ENCODE measurements around the gene CLDN24.

CLDN24 gene

DNA sequence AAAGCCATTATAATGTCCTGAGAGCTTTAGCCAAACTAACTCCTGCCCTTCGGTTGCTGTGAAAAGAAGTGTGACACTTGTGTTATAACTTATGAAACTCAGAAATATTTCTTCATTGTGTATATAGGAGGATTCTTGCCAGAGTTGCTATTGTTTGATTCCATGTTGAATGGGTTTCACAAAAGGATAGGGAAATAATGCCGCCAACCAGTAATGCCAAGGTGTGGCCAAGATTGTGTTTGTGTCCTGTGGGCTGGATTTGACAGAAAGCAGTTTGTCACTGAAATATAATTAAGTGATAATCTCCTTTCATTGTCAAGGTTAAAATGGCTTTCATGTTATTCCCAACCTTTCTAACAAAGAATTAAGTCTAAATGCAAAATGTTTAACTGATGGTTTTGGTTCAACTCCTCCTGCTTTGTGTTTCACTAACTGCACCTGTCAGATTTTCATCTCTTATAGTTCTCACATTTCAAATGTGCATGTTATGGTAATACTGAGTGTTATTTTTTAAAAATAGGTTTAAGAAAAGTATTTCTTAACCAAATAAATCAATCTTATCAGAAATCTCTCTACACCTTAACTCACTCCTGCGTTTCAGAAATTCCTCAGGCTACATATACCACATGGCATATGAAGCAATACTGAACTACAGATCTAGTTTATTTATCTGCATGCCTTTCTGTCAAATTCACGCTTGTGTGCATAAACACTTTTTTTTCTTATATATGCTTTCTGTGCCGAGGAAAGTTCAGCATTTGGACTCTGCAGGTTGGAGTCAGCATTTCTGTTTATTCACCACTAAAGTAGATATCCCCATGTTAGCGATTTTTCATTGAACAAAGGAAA lies 1.8 kb downstream of the CLDN24 start, which contains the start of gene CLDN22:
Gene CLDN22, minus strand, starts transcription at position 66 of the 849 bp plus-strand sequence. Its CDS starts 58 bp downstream, at position 8.
- no peak for DNase-seq

DNA sequence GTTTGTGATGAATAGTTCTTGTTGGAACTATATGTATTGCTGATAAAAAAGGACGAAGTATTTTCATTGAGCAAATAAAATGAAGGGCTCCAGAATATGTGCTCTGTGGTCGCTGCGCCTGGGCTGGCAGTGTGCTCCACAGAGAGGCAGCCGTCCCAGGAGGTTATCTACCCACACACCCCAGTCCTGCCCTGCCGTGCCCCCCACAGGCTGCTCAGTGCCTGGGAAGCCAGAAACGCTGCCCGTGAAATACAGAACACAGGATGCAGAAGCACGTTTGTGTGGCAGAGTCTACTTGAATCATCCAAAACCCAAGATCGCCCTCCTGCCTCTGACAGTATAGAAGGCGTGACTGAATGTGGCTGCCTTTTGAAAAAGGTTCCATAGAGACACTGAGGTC lies 3.6 kb downstream of the CLDN24 start:
- DNase-seq: no peak

DNA sequence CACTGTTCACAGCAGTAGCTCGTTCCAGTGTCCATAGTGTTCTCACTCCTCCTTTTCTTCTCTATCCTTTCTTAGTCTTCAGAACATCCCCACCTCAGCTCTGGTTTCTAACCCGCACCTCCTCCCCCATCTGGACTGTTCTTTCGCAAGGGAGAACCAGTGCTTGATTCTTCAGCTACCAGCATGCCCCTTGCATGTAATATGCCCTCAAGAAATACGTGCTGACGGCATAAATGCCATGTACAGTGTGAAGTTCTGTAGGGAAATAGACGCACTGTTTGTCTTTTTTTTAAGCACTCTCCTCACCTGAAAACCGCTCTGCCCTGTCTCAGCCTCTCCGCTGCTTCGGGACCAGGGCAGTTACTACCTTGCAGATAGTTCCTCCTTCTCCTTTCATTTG lies 7.4 kb downstream of the CLDN24 start:
- DNase-seq: no peak

DNA sequence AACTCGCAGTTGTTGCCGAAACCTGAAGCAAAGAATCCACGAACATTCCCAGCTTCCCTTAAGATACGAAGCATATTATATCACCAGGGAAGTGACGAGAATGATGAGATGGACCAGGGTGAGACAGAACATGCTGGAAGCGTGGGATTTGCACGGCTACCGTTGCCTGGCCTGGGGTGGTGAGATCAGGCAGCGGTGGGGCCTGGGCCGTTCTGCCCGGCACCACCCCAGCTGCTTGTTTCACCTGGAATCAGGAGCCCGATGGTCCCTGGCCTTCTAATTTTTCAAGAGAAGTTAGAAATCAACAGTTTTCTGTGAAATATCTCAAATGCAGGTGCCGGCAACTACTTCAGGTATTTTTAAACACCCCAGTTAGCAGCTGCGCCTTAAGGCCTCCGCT lies 7.9 kb downstream of the CLDN24 start:
- no peak for DNase-seq

DNA sequence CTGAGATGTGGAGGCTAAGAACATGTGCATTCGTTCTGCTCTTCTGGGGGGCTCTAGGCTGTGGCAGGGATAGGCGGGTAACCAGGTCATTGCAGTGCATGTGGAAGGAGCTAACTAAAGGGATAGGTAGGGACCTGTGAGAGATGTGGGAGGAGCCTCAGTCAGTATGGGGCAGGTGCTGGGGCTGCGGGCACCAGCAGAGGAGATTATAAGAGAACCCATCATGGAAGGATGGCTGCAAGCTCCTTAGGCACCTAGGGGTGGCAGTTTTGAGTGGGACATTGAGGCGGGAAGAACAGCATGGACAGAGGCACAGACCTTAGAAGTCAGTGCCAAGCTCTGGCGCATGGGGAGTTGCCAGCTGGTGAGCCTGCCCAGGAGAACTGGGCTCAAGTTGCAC lies 9.4 kb downstream of the CLDN24 start:
- no peak for DNase-seq

DNA sequence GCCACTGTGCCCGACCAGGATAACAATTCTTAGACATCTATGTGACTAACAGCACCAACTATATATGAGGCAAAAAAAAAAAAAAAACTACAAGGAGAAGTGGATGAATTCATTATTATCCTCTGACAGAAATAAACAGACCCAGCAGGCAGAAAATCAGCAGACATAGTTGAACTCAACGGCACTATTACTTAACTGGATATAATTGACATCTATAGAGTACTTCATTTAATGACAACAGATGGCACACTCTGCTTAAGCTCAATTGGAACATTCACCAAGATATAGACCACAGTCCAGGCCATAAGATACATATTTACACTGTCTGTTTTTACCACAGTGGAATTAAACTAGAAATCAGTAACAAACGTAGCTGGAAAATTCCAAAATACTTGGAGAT lies 15.4 kb downstream of the CLDN24 start:
- no peak for DNase-seq

DNA sequence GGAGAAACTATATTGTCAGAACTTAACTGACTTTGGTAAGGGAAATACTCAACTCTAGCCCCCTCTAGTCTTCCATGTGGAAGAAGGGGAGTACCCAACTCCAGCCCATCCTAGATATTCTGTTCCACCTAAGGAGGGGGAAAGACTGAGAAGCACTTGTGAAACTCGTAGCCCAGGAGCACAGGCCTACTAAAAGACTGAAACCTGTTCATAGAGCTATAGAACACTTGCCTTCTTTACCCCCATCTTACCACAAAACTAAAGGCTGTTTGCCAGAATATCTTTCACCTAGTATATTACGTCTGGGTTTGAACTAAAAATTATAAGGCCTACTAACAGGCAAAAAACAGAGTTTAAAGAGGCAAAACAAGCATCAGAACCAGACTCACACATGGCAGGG lies 17.7 kb downstream of the CLDN24 start:
- no peak for DNase-seq

DNA sequence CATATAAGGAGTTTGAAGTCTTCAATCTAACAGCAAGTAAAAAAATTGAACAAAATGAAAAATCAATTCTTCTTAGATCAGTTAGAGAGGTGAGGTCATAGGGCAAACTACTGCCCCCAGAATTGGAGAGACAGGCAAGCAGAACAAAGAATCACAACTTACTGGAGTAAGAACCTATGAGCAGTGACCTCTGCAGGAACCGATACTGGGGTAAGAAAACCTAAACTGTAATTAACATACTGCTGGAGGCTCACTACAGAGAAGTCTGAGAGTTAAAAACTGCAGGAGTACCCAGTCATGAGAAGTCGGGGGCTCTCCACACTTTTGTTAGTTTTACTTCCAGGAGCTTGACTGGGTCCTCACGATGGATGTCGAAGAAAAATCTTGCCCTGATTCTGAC lies 18.2 kb downstream of the CLDN24 start:
- no peak for DNase-seq

DNA sequence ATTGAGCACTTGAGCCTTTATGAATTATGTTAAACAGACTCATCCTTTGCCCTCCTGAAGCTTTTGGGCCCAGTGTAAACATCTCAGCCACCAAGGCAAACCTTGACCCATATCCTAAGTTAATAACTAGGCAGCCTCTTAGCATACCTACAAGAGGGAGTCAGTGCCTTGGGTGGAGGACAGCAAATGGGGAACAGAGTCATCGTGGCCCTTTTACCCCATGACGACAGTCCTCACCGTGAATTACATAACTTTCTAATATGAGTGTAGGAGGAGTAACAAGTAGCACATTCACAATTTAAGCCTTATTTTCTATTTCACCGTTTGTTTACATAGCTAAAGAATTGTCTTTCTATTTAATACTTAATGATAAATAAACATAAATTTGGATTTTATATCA lies 18.9 kb downstream of the CLDN24 start:
- DNase-seq: no peak

DNA sequence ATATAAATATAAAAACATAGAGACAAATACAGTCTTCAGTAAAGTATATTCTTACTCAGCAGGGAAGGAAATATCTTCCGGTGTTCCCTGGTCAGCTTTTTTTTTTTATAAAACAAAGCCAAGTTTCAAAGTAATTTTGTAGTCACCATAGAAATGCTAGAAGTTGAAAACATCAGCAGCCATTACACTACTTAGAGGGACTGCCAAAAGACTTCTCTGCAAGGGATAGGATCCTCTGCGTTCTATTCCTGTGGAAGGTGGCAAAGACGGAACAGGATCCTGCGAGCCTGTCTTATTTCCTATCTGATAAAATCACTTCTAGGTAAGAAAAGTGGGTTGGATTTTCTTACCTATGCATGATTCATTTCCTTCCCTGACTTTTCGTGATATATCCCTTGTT lies 21.6 kb downstream of the CLDN24 start:
- DNase-seq: no peak

DNA sequence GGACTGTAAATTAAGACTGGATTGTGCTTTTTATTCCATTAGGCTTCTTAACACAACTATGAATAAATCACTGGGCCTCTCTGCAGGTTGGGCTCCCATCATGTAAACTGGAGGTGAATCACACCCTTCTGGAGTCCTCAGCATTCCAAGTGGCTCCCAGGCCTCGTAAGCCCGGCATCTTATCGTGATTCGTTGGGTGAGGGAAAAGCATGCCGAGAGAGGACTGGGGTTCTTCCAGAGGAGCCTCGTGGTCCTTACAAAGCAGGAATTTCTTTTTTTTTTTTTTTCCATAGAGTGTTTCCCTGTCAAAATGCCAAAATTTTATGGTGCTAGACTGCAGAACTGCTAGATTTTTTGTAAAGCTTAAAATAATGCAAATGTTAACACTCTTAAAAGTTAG lies 22.2 kb downstream of the CLDN24 start:
- DNase-seq: no peak

DNA sequence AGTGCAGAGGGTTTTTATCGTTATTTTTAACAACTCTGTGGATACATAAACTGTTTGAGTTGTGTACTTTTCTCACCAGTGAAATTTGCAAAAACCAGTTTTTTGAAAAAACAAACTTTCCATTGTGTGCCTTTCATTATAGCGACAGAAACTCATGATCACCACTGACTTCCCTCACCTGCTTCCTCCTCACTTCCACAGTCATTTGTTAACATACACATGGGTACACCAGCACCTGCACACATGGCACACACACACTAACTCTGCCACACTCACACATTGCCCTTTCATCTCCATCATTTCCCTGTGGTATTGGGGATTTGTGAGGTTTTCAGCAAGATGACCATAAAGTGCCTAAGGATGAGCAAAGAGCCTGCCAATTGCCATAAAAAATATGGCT lies 22.8 kb downstream of the CLDN24 start:
- no peak for DNase-seq

DNA sequence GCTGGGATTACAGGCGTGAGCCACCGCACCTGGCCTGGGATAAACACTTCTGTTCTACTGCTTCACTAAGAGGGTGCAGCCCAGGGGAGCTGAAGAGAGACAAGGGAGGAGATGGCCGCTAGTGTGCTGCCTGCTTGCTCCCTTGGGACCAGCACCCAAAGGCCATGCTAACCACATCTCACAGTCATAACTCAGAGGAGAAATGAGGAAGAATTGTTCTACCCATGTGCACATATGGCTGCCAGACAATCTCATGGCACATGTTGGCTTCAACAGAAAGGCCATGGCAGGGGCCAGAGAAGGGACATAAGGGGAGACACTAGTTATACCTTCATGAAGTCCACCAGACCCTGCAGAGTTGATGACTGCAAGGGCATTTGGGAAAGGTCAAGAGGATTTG lies 24.6 kb downstream of the CLDN24 start:
- no peak for DNase-seq

DNA sequence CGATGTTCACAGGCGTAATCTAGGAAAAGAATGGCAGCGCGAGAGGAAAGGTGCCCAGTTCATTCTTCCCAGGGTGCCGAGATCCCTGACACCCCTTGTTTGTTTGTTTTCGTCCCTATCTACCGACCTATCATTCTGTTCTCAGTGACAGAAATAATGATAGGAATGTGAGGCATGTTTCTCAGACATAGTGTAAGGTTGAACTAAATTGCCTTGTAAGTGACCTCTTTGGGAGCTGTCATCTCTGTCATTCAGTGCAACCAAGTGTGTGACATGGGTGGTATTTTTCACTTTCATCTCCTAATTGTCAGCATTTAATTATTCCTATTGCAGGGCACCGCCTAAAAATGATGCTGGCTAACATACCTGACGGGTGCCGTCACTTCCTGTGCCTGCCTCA lies 26.5 kb downstream of the CLDN24 start:
- no peak for DNase-seq

DNA sequence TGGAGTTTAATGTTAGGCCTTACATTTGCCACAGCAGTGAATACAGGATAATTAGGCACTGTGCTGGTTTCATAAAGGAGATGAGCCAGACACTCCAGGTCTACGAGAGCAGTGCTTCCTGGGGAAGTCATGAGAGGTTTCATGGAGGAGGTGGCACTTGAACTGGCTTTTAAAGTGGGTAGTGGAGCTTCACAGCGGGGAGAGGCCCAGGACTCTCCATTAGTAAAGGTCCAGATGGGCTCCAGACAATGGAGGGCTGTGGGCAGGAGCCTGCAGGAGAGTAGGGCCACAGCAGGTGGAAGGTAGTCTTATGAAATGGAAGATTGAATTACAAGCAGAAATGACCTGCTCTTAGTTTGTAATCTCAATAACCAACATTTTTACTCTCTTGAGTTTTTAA lies 31.2 kb downstream of the CLDN24 start:
- DNase-seq: no peak

DNA sequence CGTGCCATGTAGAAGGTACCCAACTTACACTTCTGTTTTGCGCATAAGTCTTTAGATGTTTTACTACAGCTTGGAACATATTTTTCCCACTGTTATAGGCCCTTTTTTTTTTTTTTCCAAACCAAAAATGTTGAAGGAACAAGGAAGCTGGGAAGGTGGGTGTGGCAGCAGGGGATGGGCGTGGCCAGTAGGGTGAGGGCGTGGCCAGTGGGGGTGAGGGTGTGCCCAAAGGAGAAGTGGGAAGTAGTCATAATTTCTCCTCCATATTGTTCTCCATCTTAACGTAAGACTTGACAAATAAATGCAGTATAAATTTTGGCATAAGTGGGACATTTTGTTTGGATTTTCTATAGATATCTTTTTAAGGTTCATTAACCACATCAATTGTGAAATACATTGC lies 32.5 kb downstream of the CLDN24 start:
- DNase-seq: no peak

DNA sequence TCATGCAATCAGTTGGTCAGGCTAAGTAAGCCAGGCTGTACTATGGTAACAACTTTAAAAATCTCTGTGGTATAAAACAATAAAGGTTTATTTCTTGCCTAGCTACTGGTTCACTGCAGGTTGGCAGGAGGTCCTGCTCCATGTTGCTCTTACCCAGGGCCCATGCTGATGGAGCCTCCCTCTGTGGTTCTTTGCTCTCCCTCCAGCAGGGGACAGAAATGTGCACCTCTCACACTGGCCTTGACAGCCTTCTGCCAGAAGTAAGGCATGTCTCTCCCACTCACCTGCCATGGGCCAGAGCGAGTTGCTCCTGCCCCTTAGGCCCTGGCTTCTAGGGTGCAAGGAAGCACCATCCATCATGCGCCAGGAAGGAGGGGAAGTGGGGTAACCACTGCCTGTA lies 33.3 kb downstream of the CLDN24 start:
- DNase-seq: no peak

DNA sequence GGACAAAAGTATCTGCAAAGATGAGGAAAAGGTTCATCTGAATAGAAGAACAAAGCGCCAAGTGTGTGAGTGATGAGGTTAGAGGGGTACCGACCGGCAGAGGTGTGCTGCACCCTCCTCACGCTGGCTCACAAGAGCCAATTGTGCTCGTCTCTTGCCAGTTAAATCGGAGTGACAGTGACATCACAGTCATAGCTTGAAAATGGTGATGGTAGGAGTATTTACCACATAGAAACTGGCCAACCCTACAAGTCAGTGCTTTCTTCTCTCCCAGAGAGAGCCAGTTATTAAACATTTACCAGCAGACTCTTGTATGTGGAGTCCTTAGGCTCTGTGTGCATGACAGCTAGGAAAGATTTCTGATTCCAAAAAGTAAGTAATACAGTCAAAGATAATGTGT lies 34.5 kb downstream of the CLDN24 start:
- no peak for DNase-seq

DNA sequence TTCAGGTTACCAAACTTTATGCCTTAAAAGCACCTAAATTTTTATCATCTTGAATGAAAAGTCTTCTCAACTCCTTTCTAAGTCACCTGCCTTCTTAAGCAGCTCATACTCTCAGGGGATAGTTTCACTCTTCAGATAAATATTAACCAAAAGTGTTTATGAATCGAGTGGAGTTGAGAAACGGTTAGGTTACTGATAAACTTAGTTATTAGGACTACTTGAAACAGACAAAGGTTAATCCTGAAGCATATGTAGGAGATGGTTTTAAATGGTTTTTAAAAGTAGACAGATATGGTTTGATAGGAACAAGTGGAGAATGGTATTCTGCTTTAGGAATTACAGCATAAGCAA lies 34.9 kb downstream of the CLDN24 start:
- DNase-seq: no peak

DNA sequence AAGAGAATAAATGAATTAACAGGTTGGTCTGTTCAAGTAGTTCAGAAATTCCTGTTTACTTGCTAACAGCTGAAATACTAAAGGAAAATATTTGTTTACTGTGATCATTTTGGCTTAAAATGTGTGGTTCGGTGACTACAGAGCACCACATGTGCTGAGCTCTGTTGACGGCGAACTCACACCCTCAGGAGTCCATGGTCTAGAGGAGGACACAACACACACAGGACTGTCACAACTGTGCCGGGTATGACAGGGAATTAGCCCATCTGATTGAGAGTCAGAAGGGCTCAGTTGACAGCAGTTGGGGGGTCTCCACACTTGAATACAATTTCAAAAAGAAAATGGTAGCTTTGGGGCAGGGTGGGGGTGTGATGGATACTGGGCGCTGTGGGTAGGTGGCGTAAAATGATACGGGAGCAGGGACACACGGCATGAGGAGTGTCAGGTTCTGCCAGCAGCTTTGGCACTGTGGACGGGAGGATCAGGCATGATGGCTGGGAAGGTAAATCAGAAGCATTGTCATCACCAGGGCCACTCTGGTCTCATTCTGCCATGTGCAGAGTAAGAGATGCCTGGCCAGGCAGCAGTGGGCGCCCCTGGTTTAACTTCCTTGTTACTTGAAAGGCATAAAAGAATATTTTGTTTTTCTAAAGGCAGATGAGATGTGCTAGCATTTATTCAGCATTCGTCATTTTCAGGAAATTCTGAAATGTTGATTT lies 35.5 kb downstream of the CLDN24 start:
- no peak for DNase-seq

DNA sequence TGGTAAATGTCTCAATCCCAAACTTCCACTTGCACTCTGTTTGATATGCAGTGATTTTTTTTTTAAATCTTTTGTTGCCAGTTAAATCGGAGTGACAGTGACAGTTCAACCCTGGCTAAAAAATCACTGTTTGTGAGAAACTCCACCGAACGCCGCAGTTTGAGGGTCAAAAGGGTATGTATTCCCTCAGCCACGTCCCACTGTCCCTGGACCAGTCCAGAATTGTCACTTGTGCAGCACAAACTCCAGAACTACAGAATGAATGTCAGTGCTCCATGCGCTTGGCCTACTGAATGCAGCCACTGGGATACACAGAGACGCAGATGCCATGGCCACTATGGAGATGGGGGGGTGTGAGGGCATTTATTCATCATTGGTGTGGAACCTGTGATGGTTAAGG lies 36.3 kb downstream of the CLDN24 start:
- no peak for DNase-seq

DNA sequence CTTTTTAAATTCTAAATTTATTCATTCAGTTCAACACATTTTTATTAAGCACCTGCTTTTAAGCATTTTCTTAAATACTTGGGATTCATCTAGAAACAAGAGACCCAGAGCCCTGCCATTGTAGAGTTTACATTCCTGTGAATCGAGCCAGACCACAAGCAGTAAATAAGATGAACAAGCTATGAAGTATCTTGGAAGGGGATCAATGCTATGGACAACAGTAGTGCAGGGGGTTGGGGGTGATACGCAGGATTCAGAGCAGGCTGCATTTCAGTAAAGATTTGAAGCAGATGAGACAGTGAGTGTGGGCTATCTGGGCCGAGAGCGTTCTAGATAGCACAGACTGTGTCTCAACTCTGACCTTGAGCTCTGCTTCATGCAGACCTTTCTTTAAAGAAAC lies 37.3 kb downstream of the CLDN24 start:
- no peak for DNase-seq

DNA sequence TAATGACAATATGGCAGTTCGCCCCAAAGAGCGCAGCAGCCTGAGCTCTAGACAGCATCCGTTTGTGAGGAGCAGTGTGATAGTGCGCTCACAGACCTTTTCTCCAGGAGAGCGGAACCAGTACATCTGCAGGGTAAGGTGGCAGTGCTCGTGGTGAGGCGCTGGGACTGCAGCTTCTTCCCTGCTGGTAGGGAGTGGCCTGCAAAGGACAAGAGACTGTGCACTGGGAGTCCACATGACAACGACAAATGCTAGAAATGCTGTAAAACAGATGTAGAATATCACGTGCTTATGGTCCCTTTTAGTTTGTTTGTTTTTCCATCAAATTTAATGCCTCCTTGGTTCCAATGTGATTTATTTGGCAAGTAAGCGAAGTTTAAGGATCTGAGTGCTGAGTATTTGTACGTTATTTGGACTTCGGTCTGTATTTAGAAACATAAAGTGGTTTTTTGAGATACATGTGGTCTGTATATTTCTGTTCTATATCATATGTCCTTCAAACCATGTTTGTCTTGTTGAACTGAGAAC lies 37.9 kb downstream of the CLDN24 start:
- DNase-seq: no peak

DNA sequence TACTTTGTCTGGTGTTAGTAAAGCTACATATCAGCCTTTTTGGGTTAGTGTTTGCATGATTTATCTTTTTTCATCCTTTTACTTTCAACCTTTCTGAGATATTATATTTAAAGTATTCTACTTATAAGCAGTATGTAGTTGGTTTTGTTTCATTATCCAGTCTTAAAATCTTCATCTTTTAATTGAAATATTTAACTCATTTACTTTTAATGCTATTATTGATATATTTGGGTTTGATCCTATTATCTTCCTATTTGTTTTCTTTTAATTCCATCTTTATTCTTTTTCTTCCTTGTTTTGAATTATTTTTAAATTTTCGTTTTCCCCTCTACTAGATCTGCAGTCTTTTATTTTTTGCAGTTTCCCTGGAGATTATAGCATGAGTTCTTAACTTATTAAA lies 46.1 kb downstream of the CLDN24 start:
- DNase-seq: no peak

All from CD4-positive, alpha-beta T cell treated with Interleukin-17A for 4 hours (primary cell).